CD14-positive monocyte (primary cell): ENCODE measurements around the gene TRAPPC3. TPM values are rescaled to one million over a fixed set of nuclear protein-coding genes. Genes with fewer than 3 reads are reported as not detected.
A peak's percentile ranks its signal among the peaks of the same experiment; 100 is the strongest.
"Not testable (repeated sequence)": the region's sequence is repeated elsewhere in the genome, so short reads cannot be mapped to it uniquely, and the experiment has no call there.

Experiments
- DNase-seq, 3 donors: peaks; one replicate each; pipeline ENCODE4 v3.0.0-alpha.2; 2011 to 2022
- H2AFZ ChIP-seq: 2 replicates; pipeline ENCODE4 v1.6.0; 2012; ENCODE audit warnings: mild to moderate bottlenecking, low read depth, low read length, inconsistent platforms; ENCODE audit not compliant: insufficient read depth, poor library complexity, severe bottlenecking
- H3K27ac ChIP-seq, 2 donors: 1 replicate in 1 of 2; 2 replicates in 1 of 2; pipeline ENCODE4 v1.5.1; 2012 to 2013; ENCODE audit warnings: low read length in 2 of 2, control low read depth in 1 of 2, inconsistent platforms in 1 of 2, low read depth in 1 of 2, mild to moderate bottlenecking in 1 of 2
- H3K27me3 ChIP-seq, 2 donors: one replicate each; pipeline versions ENCODE4 v1.6.0 to v1.6.1; 2011 to 2013; ENCODE audit warnings: low read length in 2 of 2; ENCODE audit not compliant: control insufficient read depth in 2 of 2, insufficient read depth in 2 of 2
- H3K36me3 ChIP-seq, 2 donors: replicated peaks in 1 of 2; 1 replicate in 1 of 2; 2 replicates in 1 of 2; pipeline versions ENCODE4 v1.5.1 to v1.6.1; 2012 to 2013; ENCODE audit warnings: low read length in 2 of 2, control low read depth in 1 of 2, inconsistent platforms in 1 of 2, mild to moderate bottlenecking in 1 of 2; ENCODE audit not compliant: insufficient read depth in 2 of 2, control insufficient read depth in 1 of 2
- H3K4me1 ChIP-seq, 2 donors: 1 replicate in 1 of 2; 2 replicates in 1 of 2; pipeline versions ENCODE4 v1.5.1 to v1.6.1; 2012 to 2013; ENCODE audit warnings: low read length in 2 of 2, control low read depth in 1 of 2, inconsistent platforms in 1 of 2, mild to moderate bottlenecking in 1 of 2, moderate library complexity in 1 of 2; ENCODE audit not compliant: insufficient read depth in 2 of 2, control insufficient read depth in 1 of 2
- H3K4me2 ChIP-seq: replicated peaks from 2 replicates; pipeline ENCODE3; 2012; ENCODE audit warnings: low read length, moderate library complexity, mild to moderate bottlenecking; ENCODE audit not compliant: poor library complexity, severe bottlenecking; ENCODE audit errors: extremely low read depth
- H3K4me3 ChIP-seq, 3 experiments: fragments of 200-600 bp in 1 of 3; sonication (generic) in 1 of 3; replicated peaks in 1 of 3; 1 replicate in 2 of 3; 2 replicates in 1 of 3; pipeline ENCODE4 v1.5.1; 2011 to 2013; ENCODE audit warnings: low read length in 3 of 3, mild to moderate bottlenecking in 3 of 3, control low read depth in 2 of 3, low read depth in 2 of 3, inconsistent platforms in 1 of 3, moderate library complexity in 1 of 3
- H3K79me2 ChIP-seq: 2 replicates; pipeline ENCODE4 v1.6.0; 2012; ENCODE audit warnings: mild to moderate bottlenecking, control low read depth, inconsistent platforms, low read length, moderate library complexity; ENCODE audit not compliant: insufficient read depth
- H3K9ac ChIP-seq: 2 replicates; pipeline ENCODE4 v1.6.0; 2017; ENCODE audit warnings: low read length, mild to moderate bottlenecking; ENCODE audit not compliant: insufficient read depth, poor library complexity, severe bottlenecking
- H3K9me3 ChIP-seq, 2 donors: replicated peaks in 1 of 2; 1 replicate in 1 of 2; 2 replicates in 1 of 2; pipeline versions ENCODE4 v1.5.1 to v1.6.1; 2012 to 2013; ENCODE audit warnings: low read length in 2 of 2, control low read depth in 1 of 2; ENCODE audit not compliant: control insufficient read depth in 1 of 2, insufficient read depth in 1 of 2
- H4K20me1 ChIP-seq: 2 replicates; pipeline ENCODE4 v1.6.0; 2012; ENCODE audit warnings: mild to moderate bottlenecking, low read length, control low read depth, moderate library complexity; ENCODE audit not compliant: insufficient read depth
- H3K27ac Mint-ChIP-seq, 7 donors: one replicate each; pipeline ENCODE4 v1.8.0; 2020; ENCODE audit warnings: mild to moderate bottlenecking in 7 of 7, mixed read lengths in 7 of 7, moderate library complexity in 6 of 7, inconsistent platforms in 2 of 7
- H3K27me3 Mint-ChIP-seq, 3 donors: one replicate each; pipeline ENCODE4 v1.8.0; 2021 to 2022; ENCODE audit warnings: low read depth in 3 of 3, mild to moderate bottlenecking in 3 of 3, mixed read lengths in 3 of 3, moderate library complexity in 3 of 3, inconsistent platforms in 1 of 3
- H3K36me3 Mint-ChIP-seq, 2 donors: one replicate each; pipeline ENCODE4 v1.8.0; 2020; ENCODE audit warnings: mixed read lengths in 2 of 2, inconsistent platforms in 1 of 2, mild to moderate bottlenecking in 1 of 2
- H3K4me1 Mint-ChIP-seq: one replicate; pipeline ENCODE4 v1.8.0; 2020; ENCODE audit warnings: mild to moderate bottlenecking, mixed read lengths
- H3K4me3 Mint-ChIP-seq, 2 donors: one replicate each; pipeline ENCODE4 v1.8.0; 2020; ENCODE audit warnings: mild to moderate bottlenecking in 2 of 2, mixed read lengths in 2 of 2, moderate library complexity in 1 of 2
- H3K9me3 Mint-ChIP-seq, 7 donors: one replicate each; pipeline ENCODE4 v1.8.0; 2020 to 2022; ENCODE audit warnings: mixed read lengths in 7 of 7, mild to moderate bottlenecking in 6 of 7, moderate library complexity in 6 of 7, inconsistent platforms in 2 of 7
- WGBS: methylation state at CpG from one replicate; pipeline ENCODE4 v1.1.5; 2013; ENCODE audit warnings: missing lambda C conversion rate; ENCODE audit not compliant: insufficient coverage; 5-methylcytosine and 5-hydroxymethylcytosine counted together
- intact Hi-C, 2 donors: fragments of 100-400 bp; cut with micrococcal nuclease; formaldehyde crosslinking; loops; one replicate each; pipeline versions ENCODE4 v1.15.0 to v1.15.1; 2023
- polyA plus RNA-seq, 3 donors: library from polyadenylated mRNA; depleted of rRNA in 1 of 3; unstranded in 2 of 3; stranded (reverse) in 1 of 3; fragments of 300-500 nt in 2 of 3; fragments of >200 nt in 1 of 3; fragmentation: Illumina TruSeq in 2 of 3; gene quantifications; 1 replicate in 2 of 3; 2 replicates in 1 of 3; pipeline ENCODE4 v1.2.3, GENCODE V29; 2012 to 2021
- TF ChIP-seq, protein P1 (sequence below): fragments of 200-600 bp; IDR thresholded peaks from one replicate; pipeline ENCODE4 v1.8.0; 2022; ENCODE audit warnings: antibody characterized with exemption, mild to moderate bottlenecking

Gene TRAPPC3
- polyA plus RNA-seq, 3 donors, result 61.1 to 136 (median 125) TPM

DNA sequence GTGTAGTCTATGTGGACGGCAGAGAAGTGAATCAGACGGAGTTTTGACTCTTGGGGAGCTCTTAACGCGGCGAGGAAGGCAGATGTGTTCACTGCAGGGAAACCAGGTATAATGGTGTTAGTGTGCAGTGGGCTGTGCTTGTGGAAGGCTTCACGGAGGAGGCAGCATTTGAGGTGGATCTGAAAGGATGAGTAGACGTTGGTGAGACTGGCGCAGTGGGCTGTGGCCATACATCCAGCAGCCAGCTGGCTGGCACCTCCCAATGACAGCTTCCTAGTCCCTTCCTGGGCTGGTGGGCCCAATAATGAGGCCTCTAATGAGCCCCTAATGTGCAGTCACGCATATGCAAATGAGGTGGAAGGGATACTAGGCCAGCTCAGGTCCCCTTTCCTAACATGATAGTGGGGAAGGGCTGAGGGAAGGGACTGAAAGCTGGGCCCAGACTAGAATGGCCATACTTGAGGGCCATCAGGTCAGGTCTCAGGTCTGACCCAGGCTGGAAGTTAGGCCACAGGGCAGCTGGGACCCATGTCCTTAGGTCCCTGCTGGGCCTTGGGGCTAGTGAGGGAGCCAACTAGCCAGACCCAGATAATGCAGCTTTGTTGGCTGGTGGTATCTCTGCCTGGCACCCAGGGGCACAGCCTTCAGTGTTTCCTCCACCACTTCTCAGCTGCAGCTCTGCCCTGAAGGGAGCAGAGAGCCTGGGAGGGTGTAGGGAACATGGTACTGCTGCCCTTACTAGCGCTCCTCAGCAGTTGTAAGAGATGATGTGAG lies 10.5 kb upstream of the TRAPPC3 start:
- Histone ChIP-seq H3K4me1 (peaks cover 64 to 70% of the 10 kb centered on the region in 2 donors), H3K4me2 (peak overlapping the region; percentile 82), H2AFZ (no peak overlapping the region), H4K20me1 (peaks cover 78% of the 10 kb centered on the region), H3K9ac (peak overlapping the region; percentile 61), H3K4me3 (peak overlapping the region in 1 of 3 experiments; percentile 76), H3K9me3 (no peaks in the 10 kb centered on the region), H3K36me3 (peaks cover 4 to 12% of the 10 kb centered on the region in 2 donors), H3K79me2 (peaks cover 97% of the 10 kb centered on the region), H3K27ac (peak overlapping the region; percentile 88 to 97), H3K27me3 (no peaks in the 10 kb centered on the region)
- Mint-ChIP-seq H3K27me3 (peaks cover 0 to 2% (median 2%) of the 10 kb centered on the region in 3 donors), H3K27ac (peak overlapping the region; percentile 96 to 99 (median 98)), H3K4me3 (peak overlapping the region; percentile 84 to 91), H3K4me1 (peaks cover 73% of the 10 kb centered on the region), H3K9me3 (peaks cover 0 to 3% (median 0%) of the 10 kb centered on the region in 7 donors), H3K36me3 (peaks cover 36 to 39% of the 10 kb centered on the region in 2 donors)
- TF ChIP-seq, protein P1, sequence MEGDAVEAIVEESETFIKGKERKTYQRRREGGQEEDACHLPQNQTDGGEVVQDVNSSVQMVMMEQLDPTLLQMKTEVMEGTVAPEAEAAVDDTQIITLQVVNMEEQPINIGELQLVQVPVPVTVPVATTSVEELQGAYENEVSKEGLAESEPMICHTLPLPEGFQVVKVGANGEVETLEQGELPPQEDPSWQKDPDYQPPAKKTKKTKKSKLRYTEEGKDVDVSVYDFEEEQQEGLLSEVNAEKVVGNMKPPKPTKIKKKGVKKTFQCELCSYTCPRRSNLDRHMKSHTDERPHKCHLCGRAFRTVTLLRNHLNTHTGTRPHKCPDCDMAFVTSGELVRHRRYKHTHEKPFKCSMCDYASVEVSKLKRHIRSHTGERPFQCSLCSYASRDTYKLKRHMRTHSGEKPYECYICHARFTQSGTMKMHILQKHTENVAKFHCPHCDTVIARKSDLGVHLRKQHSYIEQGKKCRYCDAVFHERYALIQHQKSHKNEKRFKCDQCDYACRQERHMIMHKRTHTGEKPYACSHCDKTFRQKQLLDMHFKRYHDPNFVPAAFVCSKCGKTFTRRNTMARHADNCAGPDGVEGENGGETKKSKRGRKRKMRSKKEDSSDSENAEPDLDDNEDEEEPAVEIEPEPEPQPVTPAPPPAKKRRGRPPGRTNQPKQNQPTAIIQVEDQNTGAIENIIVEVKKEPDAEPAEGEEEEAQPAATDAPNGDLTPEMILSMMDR, result no peak
- DNase-seq, result no peak
- intact Hi-C loops, result no loop called here
- 100% methylated on average over 7 of the region's 10 CpGs for WGBS

GRCh38 chr1:36158827-36159252 lies 9.6 kb upstream of the TRAPPC3 start:
- peak overlapping the region in 1 of 2 donors; percentile 97 for H3K27ac ChIP-seq
- intact Hi-C loops, H3K27me3 Mint-ChIP-seq, DNase-seq, H3K9me3 ChIP-seq, H2AFZ ChIP-seq, H3K9me3 Mint-ChIP-seq, H3K27me3 ChIP-seq, H3K9ac ChIP-seq: not testable (repeated sequence)
- H3K4me1 ChIP-seq, result peaks cover 66 to 78% of the 10 kb centered on the region in 2 donors
- peaks cover 92% of the 10 kb centered on the region for H3K79me2 ChIP-seq
- peak overlapping the region in 1 of 3 experiments; percentile 99 for H3K4me3 ChIP-seq
- WGBS, result 96% methylated on average over 5 of the region's 10 CpGs
- peaks cover 69% of the 10 kb centered on the region for H4K20me1 ChIP-seq
- Mint-ChIP-seq H3K36me3 (peaks cover 28 to 36% of the 10 kb centered on the region in 2 donors), H3K27ac (peak overlapping the region in 5 of 7 donors; percentile 96 to 98 (median 98)), H3K4me1 (peaks cover 72% of the 10 kb centered on the region), H3K4me3 (peak overlapping the region in 1 of 2 donors; percentile 90)
- H3K4me2 ChIP-seq, result peak overlapping the region; percentile 92
- H3K36me3 ChIP-seq, result peaks cover 2 to 12% of the 10 kb centered on the region in 2 donors
